Skin epidermis (tissue), 12 donors: ENCODE results near the gene CMTM1.
"Not testable (repeated sequence)": the region's sequence is repeated elsewhere in the genome, so short reads cannot be mapped to it uniquely, and the experiment has no call there.

Experiments
- H3K27ac ChIP-seq, 21 experiments: fragments of 200-600 bp; sonication (generic) in 11 of 21; one replicate each; pipeline ENCODE4 v1.5.0; 2020; ENCODE audit warnings: mild to moderate bottlenecking in 3 of 21, inconsistent platforms in 2 of 21, moderate library complexity in 2 of 21
- H3K4me3 ChIP-seq, 7 experiments: fragments of 200-600 bp; sonication (generic) in 2 of 7; one replicate each; pipeline ENCODE4 v1.5.0; 2020; ENCODE audit warnings: inconsistent platforms in 2 of 7, mild to moderate bottlenecking in 2 of 7, moderate library complexity in 1 of 7

The CMTM1 gene

GRCh38 chr16:66627611-66628378 is 61.6 kb downstream of the CMTM1 start:
- not testable (repeated sequence) for H3K4me3 ChIP-seq, H3K27ac ChIP-seq
